NCI-H460 (cell line): ENCODE data around the gene SEPTIN10. TPM values are rescaled to one million over a fixed set of nuclear protein-coding genes. Genes with fewer than 3 reads are reported as not detected.
"Not testable (repeated sequence)": the region's sequence is repeated elsewhere in the genome, so short reads cannot be mapped to it uniquely, and the experiment has no call there.

Experiments
- DNase-seq: peaks from one replicate; pipeline ENCODE4 v3.0.0-alpha.2; 2016; ENCODE audit warnings: low read depth; ENCODE audit errors: extremely low read depth
- total RNA-seq: library from RNA; depleted of rRNA; stranded (reverse); fragments of >200 nt; shearing (Covaris generic); gene quantifications from 2 replicates; pipeline ENCODE4 v1.2.3, GENCODE V29; 2014

The SEPTIN10 gene
- total RNA-seq, 1 experiment from 2014 or later = 183 TPM

DNA sequence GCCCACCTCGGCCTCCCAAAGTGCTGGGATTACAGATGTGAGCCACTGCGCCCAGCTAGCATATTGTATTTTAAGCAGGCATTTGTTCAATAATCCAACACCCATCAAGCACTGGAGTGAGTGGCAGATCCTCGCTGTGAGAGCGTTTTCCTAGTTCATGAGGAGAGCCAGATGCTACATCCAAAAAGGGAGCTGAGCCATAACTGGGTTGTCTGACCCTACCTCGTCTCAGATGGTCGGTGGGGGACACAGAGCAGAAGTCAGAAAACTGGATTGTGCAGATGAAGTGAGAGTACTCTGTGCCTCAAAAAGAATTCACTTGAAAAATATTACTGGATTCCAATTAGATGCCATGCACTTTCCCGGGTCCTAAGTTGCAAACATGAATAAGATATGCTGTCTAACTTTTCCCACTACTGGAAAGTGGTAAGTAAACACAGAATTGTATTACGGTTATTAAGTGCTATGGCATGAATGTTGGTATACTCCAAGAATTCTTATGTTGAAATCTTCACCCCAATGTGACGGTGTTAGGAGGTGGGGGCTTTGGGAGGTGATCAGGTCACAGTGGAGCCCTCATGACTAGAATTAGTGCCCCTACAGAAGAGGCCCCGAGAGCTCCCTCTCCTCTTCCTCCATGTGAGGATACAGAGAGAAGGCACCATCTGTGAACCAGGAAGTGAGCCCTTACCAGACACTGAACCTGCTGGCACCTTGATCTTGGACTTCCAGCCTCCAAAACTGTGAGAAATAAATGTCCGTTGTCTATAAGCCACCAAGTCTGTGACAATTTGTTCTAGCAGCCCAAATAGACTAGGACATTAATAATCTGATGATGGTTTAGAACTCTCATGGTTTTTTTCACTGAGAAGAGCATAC, 21.9 kb upstream of the SEPTIN10 start:
- DNase-seq = no peak

GRCh38 chr2:109633284-109633961, 19.7 kb upstream of the SEPTIN10 start:
- DNase-seq = no peak

DNA sequence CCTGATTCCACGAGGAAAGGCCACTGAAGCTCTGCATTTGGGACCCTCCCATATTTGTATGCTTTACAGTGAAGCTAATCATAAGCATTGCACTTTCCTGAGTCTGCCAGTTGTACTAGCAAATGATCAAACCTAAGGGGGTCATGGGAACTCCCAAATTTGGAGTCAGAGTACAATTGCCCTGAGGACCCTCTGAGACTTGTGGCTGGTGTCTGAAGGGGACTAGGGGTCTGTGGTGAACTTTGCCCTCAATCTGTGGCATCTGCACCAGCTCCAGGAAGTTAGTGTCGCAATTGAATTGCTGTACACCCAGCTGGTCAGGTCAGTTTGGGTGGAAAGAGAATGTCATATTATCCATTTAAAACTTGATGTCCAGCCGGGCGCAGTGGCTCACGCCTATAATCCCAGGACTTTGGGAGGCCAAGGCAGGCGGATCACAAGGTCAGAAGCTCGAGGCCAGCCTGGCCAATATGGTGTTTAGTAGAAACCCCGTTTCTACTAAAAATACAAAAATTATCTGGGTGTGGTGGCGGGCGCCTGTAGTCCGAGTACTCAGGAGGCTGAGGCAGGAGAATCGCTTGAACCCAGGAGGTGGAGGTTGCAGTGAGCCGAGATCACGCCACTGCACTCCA, 18.5 kb upstream of the SEPTIN10 start:
- DNase-seq = no peak

- DNase-seq = no peak
Measured at GRCh38 chr2:109631741-109632140, 18.0 kb upstream of the SEPTIN10 start.

DNA sequence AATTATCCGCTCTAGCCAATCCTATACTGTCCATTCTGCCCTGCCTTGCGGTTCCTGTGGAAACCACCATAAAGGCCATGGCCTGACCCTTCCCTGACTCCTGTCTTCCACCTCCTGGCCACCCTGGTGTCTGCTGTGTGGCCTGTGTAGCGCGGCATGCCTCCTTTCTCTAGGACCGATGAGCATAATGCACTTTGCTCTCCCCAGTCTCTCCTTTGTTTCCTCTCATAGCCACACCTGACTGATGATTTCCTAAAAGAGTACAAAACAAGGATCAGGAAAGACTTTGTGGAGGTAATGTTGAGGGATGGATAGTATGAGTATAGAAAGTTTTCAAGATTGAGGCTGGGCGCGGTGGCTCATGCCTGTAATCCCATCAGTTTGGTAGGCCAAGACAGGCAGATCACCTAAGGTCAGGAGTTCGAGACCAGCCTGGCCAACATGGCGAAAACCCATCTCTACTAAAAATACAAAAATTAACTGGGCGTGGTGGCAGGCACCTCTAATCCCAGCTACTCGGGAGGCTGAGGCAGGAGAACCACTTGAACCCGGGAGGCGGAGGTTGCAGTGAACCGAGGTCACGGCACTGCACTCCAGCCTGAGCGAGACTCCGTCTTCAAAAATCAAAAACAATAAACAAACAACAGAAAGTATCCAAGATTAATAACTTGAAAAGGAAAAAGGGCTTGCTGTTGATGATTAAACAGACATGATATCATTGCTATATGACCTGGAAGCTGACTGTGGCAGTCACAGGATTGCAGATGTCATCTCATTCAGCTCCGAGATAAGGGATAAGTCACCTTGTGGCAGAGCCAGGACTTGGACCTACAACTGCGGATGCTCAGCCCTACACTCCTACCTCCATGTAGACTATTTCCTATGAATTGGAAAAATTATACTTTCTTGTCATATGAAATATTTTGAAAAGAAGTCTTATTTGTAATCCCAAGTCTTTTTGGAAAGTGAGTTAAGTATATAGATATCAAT, 17.0 kb upstream of the SEPTIN10 start:
- DNase-seq = no peak

GRCh38 chr2:109629867-109630266, 16.1 kb upstream of the SEPTIN10 start:
- DNase-seq = no peak

- DNase-seq = not testable (repeated sequence)
Measured at GRCh38 chr2:109628321-109628720, 14.6 kb upstream of the SEPTIN10 start.

DNA sequence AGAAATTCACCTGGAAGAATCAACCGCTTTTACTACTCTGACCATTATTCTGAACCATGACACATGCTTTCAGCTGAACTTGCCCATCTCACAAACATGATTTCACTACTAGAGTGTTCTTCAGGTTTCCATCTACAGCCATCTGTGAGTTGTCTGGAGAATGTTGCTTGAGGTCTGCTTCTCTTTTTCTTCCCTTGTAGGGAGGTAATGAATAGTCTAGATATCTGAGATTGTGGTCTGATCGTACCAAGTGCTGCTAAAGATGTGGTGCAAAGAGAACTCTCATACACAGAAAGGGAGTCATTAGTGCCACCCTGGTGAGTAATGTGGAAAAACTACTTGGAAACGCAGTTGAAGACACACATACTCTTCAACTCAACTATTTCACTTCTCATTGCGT, 10.6 kb upstream of the SEPTIN10 start:
- DNase-seq = no peak

DNA sequence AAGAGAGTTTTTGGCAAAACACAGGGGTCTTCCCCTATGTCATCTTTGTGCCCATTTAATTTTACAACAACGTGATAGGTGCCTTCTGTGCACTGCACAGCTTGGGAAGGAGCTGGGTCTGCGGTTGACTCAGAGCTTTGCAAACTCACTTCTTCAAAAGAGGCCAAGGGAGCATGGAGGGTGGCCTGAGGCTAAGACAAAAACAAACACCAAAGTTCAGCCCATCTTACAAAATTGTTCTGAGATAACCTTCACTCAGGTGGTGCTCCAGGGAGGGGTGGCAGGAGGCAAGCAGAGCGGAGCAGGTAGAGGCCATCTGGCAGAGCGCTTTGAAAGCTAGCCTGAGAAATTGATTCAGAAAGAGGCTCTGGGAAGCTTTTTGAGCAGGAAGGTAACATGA, 10.2 kb upstream of the SEPTIN10 start:
- no peak for DNase-seq

GRCh38 chr2:109623297-109623696, 9.5 kb upstream of the SEPTIN10 start:
- no peak for DNase-seq

DNA sequence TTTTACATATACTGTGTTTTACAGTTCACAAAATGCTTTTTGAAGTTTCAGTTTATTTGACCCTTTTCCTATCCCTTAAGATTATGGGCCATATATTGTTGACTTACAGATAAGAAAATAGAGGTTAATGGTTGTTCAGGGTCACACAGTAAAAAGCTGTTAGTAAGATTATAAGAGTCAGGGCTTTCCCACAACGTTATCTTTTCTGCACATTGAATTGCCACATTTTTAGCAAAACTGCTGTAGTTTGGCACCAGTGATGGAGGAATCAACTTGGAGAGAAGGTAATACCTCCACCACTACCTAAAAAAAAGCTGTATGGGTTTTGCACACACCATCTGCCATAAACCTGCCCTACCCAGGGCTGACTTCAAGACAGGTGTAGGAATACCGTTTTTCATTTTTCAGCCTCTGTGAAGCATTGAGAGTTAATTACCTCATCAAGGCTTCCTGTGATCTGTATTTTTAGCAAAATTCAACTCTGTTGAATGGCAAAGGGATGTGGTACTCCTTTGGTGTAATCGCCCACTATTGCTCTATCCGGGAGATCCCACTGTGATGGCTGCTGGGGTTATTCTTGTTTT, 5.4 kb upstream of the SEPTIN10 start:
- no peak for DNase-seq

GRCh38 chr2:109616184-109616583, 2.4 kb upstream of the SEPTIN10 start:
- no peak for DNase-seq

- no peak for DNase-seq
Measured at GRCh38 chr2:109615637-109616144, 1.9 kb upstream of the SEPTIN10 start.

- no peak for DNase-seq
Measured at GRCh38 chr2:109614715-109615636, 1.2 kb upstream of the SEPTIN10 start.

DNA sequence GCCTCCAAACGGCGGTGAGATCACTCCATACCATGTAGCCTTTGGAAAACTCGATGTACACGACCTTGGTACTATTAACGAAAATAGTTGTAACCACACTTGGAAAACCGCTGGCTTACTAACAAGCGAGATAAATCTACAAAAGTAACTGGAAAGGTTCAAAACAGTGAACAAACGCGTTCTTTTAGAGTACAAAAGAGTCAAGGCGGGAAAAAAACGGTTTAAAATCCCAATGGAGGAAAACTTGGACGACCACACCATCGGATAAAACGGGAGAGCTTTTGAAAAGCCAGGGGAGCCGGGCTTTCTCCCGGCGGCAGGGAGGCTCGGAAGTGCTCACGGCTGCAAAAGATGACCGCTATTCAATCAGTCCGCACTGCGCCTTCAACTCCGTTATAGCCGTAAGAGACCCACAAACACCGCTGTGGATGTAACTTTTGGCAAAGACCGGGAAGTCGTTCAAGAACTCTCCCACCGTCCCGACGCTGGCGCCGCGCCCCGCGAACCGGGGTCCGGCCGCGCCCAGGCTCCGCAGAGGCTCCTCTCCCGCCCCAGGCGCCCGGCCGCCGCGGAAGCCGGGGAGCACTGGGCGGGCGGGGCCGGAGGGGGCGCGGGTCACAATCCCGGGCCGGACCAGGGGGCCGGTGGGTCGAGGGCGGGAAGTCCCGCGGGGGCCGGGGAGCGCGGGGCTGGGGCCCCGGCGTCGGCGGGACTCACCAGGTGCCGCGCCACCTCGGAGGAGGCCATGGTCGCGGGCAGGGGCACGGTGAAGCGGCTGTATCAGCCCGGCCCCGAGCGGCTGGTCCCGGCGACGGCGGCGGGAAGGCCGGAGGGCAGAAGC, 465 bp downstream of the SEPTIN10 start:
- no peak for DNase-seq

GRCh38 chr2:109611467-109612095, 2.2 kb downstream of the SEPTIN10 start:
- no peak for DNase-seq

DNA sequence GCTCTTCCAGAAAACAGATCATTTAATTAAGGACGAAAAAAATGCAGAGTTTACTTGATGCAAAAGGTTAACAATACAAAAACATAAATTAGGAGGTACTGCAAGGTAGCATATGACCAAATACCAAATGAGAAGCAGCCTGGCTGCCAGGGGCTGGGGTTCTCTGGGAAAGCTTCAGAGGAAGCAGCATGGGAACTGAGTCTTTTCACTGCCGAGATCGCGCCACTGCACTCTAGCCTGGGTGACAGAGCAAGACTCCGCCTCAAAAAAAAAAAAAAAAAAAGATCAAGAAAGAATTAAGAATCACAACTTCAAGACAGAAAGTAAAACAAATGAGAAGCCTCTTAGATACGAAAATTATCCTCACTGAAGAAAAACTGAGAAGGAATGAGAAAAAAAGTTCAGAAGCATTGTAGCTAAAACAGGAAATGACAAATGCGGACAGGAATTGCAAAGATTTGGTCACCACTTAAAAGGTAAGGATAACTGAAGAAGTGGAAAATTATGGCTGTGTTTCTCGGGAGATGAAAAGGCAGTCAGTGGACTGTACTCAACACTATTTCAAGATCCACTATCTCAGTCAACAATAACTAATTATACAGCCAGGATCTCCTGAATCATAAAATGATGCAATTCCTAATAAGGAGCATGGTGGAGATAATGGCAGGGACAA, 4.3 kb downstream of the SEPTIN10 start:
- DNase-seq = no peak
